ENCODE results near the gene SLX4.

DNA sequence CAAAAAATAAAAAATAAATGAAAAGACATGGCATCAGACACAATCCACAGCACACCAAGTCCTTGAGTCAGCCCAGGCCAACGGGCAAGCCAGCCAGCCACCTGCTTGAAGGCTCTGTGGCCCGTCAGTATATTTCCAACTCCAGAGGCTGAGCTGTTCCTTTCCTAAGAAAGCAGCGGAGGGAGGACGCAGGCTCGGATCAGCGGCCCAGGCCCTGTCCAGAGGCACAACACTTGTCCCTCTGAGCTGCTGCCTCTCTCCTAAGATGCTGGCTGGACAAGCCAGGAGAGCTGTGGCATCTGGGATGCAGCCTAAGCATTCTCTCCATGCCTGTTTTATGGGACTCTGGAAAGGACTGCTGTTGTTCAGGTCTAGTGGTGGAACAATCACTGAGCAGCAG is 19.4 kb downstream of the SLX4 start:
- TF ChIP-seq POLR2AphosphoS5 (IDR thresholded peaks at IDR 0.05; ENCODE audit: low read depth, low read length) (no peak), CTCF (IDR thresholded peaks at IDR 0.05) (no peak)
